HTR-8/SVneo (cell line): ENCODE results near the gene EFNA5.
"Not testable (repeated sequence)": the region's sequence is repeated elsewhere in the genome, so short reads cannot be mapped to it uniquely, and the experiment has no call there.

ENCODE experiments used
- DNase-seq: peaks from one replicate; pipeline ENCODE4 v3.0.0; 2011; ENCODE audit warnings: low spot score, mixed read lengths; ENCODE audit not compliant: insufficient read length
- FAIRE-seq: peaks from 2 replicates; lab custom pipeline; 2011; peaks lifted over from hg19 to GRCh38; lab: Jason Lieb, UNC

Gene EFNA5

GRCh38 chr5:107363768-107364167 lies 307.0 kb downstream of the EFNA5 start:
- no peak for FAIRE-seq
- no peak for DNase-seq

GRCh38 chr5:107361945-107362344 lies 308.8 kb downstream of the EFNA5 start:
- FAIRE-seq (no peak), DNase-seq (no peak)

- DNase-seq, result no peak
- no peak for FAIRE-seq
Observed at GRCh38 chr5:107359916-107360234, 310.9 kb downstream of the EFNA5 start.

- FAIRE-seq, result no peak
- no peak for DNase-seq
Observed at GRCh38 chr5:107359033-107359915, 311.5 kb downstream of the EFNA5 start.

- FAIRE-seq (no peak), DNase-seq (no peak)
Observed at GRCh38 chr5:107356891-107357290, 313.8 kb downstream of the EFNA5 start.

- DNase-seq (no peak), FAIRE-seq (no peak)
Observed at GRCh38 chr5:107352576-107352975, 318.2 kb downstream of the EFNA5 start.

- FAIRE-seq, DNase-seq: not testable (repeated sequence)
Observed at GRCh38 chr5:107346580-107346979, 324.2 kb downstream of the EFNA5 start.

- DNase-seq (no peak), FAIRE-seq (no peak)
Observed at GRCh38 chr5:107342371-107342770, 328.4 kb downstream of the EFNA5 start.

DNA sequence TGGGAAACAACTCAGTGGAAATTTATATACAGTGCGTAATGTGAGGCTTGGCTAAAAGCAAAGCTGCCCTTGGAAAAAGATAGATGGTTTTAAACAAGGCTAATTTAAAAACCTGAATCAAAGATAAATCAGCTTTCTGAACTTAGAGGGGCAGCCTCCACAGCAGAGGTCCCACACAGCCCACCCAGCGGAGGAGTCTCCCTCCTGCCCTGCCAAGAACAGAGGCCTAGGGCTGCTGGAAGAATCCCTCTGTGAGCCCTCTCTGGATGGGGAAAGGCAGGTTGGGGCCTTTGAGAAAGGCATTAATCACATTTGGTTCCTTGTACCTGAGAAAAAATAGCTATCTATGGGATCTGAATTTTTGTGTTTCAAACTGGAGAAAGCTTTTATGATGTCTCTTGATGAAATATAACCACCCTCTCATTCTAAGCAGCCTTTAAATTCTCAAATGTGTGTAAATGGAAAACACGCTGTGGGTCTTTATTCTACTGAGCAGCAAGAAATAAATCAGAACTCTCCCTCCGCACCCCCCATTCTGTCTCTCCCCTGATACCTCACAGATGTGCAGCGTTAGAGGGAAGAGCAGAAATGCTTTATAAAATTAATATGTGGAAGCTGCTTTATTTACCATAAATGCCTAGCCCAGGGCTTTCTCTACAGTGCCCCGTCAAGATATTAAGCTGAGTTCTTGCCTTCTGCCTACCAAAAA lies 329.2 kb downstream of the EFNA5 start:
- FAIRE-seq, result no peak
- no peak for DNase-seq

- DNase-seq (no peak), FAIRE-seq (no peak)
Observed at GRCh38 chr5:107340631-107341030, 330.1 kb downstream of the EFNA5 start.

GRCh38 chr5:107338335-107338734 lies 332.4 kb downstream of the EFNA5 start:
- FAIRE-seq, result no peak

DNA sequence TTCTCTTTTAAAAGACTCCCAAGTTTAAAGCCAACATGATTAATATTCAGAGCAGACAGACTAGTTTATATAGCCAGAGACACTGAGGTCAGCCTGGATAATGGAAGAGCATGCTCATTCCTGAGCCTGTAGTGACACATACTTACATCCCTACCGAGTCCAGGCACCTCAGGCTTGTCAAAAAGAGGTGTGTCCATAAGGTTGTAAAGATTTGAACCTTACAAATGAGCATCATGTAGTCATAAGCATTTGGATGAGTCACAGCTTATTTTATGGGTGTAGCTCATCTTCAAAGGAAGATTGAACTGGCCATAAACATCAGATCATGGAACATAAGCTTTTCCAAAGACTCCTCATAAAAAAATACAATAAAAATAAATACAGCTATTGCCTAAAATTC lies 333.5 kb downstream of the EFNA5 start:
- DNase-seq (no peak), FAIRE-seq (no peak)

More at GRCh38 chr5:107338335-107338734, 332.4 kb downstream of the EFNA5 start:
- DNase-seq, result no peak

DNA sequence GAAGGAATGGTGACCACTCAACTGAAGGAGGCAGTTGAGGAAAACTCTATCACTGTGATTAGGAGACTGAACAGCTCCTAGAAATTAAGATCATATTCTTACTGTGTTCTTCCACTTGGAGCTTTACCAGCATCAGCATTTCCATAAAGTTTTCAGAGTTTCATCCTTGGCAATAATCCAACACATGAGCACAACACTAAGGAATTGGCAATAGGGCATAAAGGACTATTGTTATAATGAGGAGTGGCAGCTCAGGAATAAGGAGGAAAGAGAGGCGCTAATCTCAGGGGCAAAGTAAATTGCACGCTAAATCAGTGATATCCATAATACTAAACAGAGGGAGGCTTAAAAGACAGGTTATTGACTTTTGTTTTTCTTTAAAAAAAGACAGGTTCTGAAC lies 338.9 kb downstream of the EFNA5 start:
- DNase-seq, result no peak
- FAIRE-seq, result no peak

DNA sequence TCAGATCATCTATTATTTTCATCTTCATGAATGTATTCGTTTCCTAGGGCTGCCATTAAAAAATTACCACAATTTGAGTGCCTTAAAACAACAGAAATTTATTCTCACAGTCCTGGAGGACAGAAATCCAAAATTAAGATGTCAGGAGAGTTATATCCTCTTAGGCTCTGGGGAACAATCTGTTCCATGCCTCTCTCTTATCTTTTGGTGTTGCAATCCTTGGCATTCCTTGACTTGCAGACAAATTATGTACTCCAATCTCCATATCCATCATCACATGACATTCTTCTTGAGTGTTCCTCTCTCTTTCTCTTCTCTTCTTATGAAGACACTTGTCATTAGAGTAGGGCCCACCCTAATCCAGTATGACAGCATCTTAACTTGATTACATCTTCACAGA lies 339.4 kb downstream of the EFNA5 start:
- FAIRE-seq (no peak), DNase-seq (no peak)

- no peak for DNase-seq
- FAIRE-seq, result no peak
Observed at GRCh38 chr5:107330903-107331302, 339.8 kb downstream of the EFNA5 start.

DNA sequence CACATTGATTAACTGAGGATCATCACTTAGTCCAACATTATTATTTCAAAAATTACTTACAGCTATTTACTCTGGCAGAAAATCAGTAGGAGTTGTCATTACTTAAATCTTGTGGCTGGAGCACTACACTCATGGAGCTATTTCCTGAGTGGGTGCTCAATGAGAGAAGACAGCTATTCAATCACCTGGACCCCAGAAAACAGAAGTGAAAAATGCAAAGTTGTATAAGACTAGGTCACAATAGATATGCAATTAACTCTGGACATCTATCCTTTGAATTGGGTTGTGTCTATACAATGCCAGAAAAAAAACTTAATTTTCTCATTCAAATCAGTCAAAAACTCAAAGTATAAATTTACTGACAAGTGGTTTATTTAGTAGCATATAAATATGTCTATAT lies 340.9 kb downstream of the EFNA5 start:
- no peak for FAIRE-seq
- no peak for DNase-seq
